ENCODE results near the gene ATP2B1. TPM values are rescaled to one million over a fixed set of nuclear protein-coding genes. Genes with fewer than 3 reads are reported as not detected.

ATP2B1 gene
- polyA plus RNA-seq (2012; ENCODE audit: insufficient read length, low read depth), result 13.5 TPM

DNA sequence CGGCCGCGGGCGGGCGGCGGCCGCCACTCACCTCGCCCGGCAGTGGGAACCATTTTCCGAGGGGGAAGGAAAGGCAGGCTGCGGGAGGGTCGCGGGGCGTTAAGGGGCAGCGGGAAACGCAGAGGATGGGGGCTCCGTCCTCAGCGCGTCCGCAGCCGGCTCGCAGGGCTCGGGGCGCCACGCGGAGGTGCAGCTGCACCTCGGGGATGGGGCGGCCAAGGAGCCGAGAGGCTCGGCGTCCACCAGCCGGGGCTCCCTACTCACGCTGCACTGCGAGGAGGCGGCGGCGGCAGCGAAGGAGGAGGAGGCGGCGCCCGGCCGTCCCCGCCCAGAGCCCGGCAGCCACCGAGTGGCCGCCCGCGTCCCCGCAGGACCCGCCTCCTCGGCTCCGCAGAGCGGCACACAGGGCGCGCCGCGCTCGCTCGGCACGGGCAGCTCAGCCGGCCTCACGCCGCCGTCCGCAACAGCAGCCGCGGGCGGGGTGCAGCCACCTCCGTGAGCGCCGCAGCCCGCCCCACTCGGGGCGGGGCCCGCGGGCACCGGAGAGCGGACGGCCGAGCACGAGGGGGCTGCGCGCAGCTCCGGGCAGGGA, at the start of gene ATP2B1:
Gene ATP2B1, minus strand, starts transcription at position 274 of the 592 bp plus-strand sequence. CDS start 52,952 bp downstream, outside the sequence.
- no peak for TF ChIP-seq SIN3A (IDR thresholded peaks at IDR 0.05; ENCODE audit: borderline replicate concordance, insufficient read depth, low read length)
- TF ChIP-seq TAF1 (IDR thresholded peaks at IDR 0.05; ENCODE audit: borderline replicate concordance, insufficient read depth, low read length), result peak; percentile 86
- TF ChIP-seq, protein P1, sequence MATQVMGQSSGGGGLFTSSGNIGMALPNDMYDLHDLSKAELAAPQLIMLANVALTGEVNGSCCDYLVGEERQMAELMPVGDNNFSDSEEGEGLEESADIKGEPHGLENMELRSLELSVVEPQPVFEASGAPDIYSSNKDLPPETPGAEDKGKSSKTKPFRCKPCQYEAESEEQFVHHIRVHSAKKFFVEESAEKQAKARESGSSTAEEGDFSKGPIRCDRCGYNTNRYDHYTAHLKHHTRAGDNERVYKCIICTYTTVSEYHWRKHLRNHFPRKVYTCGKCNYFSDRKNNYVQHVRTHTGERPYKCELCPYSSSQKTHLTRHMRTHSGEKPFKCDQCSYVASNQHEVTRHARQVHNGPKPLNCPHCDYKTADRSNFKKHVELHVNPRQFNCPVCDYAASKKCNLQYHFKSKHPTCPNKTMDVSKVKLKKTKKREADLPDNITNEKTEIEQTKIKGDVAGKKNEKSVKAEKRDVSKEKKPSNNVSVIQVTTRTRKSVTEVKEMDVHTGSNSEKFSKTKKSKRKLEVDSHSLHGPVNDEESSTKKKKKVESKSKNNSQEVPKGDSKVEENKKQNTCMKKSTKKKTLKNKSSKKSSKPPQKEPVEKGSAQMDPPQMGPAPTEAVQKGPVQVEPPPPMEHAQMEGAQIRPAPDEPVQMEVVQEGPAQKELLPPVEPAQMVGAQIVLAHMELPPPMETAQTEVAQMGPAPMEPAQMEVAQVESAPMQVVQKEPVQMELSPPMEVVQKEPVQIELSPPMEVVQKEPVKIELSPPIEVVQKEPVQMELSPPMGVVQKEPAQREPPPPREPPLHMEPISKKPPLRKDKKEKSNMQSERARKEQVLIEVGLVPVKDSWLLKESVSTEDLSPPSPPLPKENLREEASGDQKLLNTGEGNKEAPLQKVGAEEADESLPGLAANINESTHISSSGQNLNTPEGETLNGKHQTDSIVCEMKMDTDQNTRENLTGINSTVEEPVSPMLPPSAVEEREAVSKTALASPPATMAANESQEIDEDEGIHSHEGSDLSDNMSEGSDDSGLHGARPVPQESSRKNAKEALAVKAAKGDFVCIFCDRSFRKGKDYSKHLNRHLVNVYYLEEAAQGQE (IDR thresholded peaks at IDR 0.05; ENCODE audit: insufficient read depth in 1 of 2, low read depth in 2 of 2, low read length in 2 of 2), result no peak
- TF ChIP-seq POLR2AphosphoS5 (IDR thresholded peaks at IDR 0.05; ENCODE audit: low read depth, low read length), result peak; percentile 74; the same call in 1 of the 2 replicates
- peak; percentile 13 for TF ChIP-seq FOXP2 (optimal IDR thresholded peaks at IDR 0.05; ENCODE audit: borderline replicate concordance, extremely low read depth, extremely low read length, insufficient read depth)

DNA sequence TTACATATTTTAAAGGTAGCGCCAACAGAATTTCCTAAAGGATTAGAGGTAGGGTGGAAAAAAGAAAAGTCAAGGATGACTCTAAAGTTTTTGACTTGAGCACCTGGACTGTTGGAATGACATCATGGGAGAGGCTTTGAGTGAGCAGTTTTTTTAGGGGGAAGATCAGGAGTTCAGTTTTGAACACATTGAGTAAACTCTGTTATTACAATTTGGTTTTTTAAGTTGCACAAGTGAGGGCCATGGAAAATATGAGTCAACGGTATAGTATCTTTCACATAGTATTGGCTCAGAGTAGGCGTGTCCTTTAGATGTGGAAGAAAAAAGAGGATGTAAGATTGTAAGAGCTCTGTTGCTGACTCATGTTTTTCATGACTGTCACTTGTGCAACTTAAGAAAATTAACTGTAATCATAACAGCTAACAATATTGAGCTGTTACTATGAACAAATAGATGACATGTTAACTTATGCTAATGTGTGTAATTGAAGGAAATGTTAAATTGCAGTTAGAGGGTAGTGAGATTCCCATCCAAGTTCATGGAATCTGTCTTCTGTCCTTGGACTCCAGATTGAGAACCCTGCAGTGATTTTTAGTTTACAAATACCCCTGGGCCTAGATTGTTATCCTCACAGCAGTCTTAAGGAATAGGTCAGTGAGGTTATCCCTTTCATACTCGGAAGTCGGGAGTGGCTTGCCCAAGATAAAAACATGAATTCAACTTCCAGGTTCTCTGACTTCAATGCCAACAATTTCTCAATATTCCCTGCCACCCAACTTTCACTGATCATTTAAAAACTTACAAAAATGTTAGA, 48.2 kb upstream of the ATP2B1 start:
- TF ChIP-seq, protein P1 (IDR thresholded peaks at IDR 0.05; ENCODE audit: insufficient read depth in 1 of 2, low read depth in 2 of 2, low read length in 2 of 2), result no peak
- TF ChIP-seq POLR2AphosphoS5 (IDR thresholded peaks at IDR 0.05; ENCODE audit: low read depth, low read length) (no peak), FOXP2 (optimal IDR thresholded peaks at IDR 0.05; ENCODE audit: borderline replicate concordance, extremely low read depth, extremely low read length, insufficient read depth) (no peak), SIN3A (IDR thresholded peaks at IDR 0.05; ENCODE audit: borderline replicate concordance, insufficient read depth, low read length) (no peak), TAF1 (IDR thresholded peaks at IDR 0.05; ENCODE audit: borderline replicate concordance, insufficient read depth, low read length) (no peak)

DNA sequence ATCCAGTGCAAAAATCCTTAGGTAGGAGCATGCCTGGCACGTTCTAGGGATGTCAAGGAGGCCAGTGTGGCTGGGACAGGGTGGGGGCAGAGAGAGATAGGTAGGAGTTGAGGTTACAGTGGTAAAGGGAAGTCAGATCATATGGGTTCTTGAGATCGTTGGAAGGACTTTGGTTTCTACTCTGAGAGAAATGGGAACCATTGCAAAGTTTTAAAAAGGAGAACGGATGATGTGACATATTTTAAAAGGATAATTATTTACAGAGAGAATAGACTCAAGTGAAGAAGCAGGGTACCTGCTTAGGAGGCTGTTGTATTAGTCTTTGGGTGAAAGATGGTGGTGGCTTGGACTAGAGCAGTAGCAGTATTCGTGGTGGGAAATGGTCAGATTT, 47.6 kb upstream of the ATP2B1 start:
- TF ChIP-seq POLR2AphosphoS5 (IDR thresholded peaks at IDR 0.05; ENCODE audit: low read depth, low read length) (no peak), TAF1 (IDR thresholded peaks at IDR 0.05; ENCODE audit: borderline replicate concordance, insufficient read depth, low read length) (no peak), FOXP2 (optimal IDR thresholded peaks at IDR 0.05; ENCODE audit: borderline replicate concordance, extremely low read depth, extremely low read length, insufficient read depth) (no peak), SIN3A (IDR thresholded peaks at IDR 0.05; ENCODE audit: borderline replicate concordance, insufficient read depth, low read length) (no peak)
- TF ChIP-seq, protein P1 (IDR thresholded peaks at IDR 0.05; ENCODE audit: insufficient read depth in 1 of 2, low read depth in 2 of 2, low read length in 2 of 2), result no peak

DNA sequence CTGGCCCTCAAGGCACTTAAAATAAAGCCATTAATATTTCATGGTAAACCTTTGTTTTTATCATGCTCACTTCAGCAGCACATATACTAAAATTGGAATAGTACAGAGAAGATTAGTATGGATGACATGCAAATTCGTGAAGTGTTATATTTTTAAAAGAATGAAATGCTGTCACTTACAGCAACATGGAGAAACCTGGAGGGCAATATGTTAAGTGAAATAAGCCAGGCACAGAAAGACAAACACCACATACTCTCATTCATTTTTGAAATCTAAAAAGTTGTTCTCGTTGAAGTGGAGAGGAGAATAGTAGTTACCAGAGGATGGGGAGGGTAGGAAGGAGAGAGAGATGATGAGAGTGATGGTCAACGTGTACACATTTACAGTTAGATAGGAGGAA, 45.4 kb upstream of the ATP2B1 start:
- TF ChIP-seq POLR2AphosphoS5 (IDR thresholded peaks at IDR 0.05; ENCODE audit: low read depth, low read length) (no peak), FOXP2 (optimal IDR thresholded peaks at IDR 0.05; ENCODE audit: borderline replicate concordance, extremely low read depth, extremely low read length, insufficient read depth) (no peak), SIN3A (IDR thresholded peaks at IDR 0.05; ENCODE audit: borderline replicate concordance, insufficient read depth, low read length) (no peak)
- TF ChIP-seq, protein P1 (IDR thresholded peaks at IDR 0.05; ENCODE audit: insufficient read depth in 1 of 2, low read depth in 2 of 2, low read length in 2 of 2), result no peak
